ES-I3 (cell line): ENCODE measurements around the gene CLOCK.

Experiments used
- H3K36me3 ChIP-seq: 2 replicates; pipeline ENCODE4 v1.6.1; 2013; ENCODE audit warnings: mild to moderate bottlenecking, low read length, control low read depth, moderate library complexity; ENCODE audit not compliant: insufficient read depth
- H3K4me1 ChIP-seq: 2 replicates; pipeline ENCODE4 v1.6.1; 2013; ENCODE audit warnings: mild to moderate bottlenecking, control low read depth, low read length; ENCODE audit not compliant: insufficient read depth
- H3K9ac ChIP-seq: 2 replicates; pipeline ENCODE4 v1.6.1; 2013; ENCODE audit warnings: low read depth, mild to moderate bottlenecking, low read length, moderate library complexity
- H3K9me3 ChIP-seq: 2 replicates; pipeline ENCODE4 v1.6.1; 2013; ENCODE audit warnings: mild to moderate bottlenecking, low read length, moderate library complexity; ENCODE audit not compliant: control insufficient read depth, insufficient read depth

Gene CLOCK

GRCh38 chr4:55485821-55486220 lies 60.9 kb downstream of the CLOCK start:
- H3K9ac ChIP-seq = no peak overlapping the region
- H3K36me3 ChIP-seq = no peaks in the 10 kb centered on the region
- H3K9me3 ChIP-seq = no peaks in the 10 kb centered on the region
- H3K4me1 ChIP-seq = peaks cover 15% of the 10 kb centered on the region

DNA sequence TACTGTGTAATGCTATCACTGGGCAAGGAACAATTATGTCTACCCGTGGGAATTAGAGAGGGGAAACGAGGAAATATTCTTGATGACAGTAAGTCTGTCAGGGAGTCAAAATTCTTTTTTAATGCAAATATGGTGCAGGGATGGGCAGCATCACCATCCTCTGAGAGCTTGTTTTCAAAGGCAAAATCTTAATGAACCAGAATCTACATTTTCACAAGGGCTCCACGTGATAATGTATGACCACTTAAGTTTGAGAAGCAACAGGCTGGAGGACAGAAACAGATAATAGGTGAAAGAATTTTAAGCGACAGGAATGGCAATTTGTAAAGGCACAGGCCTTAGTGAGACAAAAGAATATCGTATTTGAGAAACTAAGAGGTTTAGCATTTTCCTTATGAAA lies 63.4 kb downstream of the CLOCK start:
- no peak overlapping the region for H3K9ac ChIP-seq
- H3K36me3 ChIP-seq = no peaks in the 10 kb centered on the region
- H3K4me1 ChIP-seq = peaks cover 19% of the 10 kb centered on the region
- H3K9me3 ChIP-seq = no peaks in the 10 kb centered on the region

DNA sequence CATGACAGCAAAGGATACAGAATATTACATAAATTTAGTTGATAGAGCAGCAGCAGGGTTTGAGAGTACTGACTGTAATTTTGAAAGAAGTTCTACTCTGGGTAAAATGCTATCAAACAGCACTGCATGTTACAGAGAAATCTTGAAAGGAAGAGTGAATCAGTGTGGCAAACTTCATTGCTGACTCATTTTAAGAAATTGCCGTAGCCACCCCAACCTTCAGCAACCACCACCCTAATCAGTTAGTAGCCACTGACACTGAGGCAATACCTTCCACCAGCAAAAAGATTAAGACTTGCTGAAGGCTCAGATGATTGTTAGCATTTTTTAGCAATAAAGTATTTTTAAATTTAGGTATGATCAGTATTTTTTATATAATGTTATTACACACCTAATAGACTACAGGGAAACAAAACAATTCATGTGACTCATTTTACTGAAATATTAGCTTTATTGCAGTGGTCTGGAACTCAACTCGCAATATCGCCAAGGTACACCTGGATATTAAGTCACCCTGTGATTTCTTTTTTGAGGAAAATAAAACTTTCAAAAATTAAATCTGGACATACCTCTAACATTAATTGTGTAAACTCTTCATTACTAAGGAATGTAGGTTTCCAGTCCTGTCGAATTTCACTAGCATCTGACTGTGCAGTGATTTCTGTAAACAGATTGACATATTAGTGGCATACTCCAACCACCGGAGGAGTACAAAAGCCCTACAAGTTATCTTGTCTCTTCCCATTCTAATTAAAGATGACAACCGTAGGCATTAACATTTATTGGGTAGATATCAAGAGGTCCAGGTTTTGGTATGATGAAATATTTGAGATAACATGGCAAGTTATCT lies 71.1 kb downstream of the CLOCK start:
- H3K4me1 ChIP-seq = peaks cover 12% of the 10 kb centered on the region
- peaks cover 3% of the 10 kb centered on the region; the same call in 1 of the 2 replicates for H3K36me3 ChIP-seq
- H3K9ac ChIP-seq = no peak overlapping the region
- H3K9me3 ChIP-seq = peaks cover 3% of the 10 kb centered on the region; the same call in 1 of the 2 replicates

GRCh38 chr4:55469979-55470378 lies 76.7 kb downstream of the CLOCK start:
- peaks cover 6% of the 10 kb centered on the region for H3K36me3 ChIP-seq
- peaks cover 3% of the 10 kb centered on the region; the same call in 1 of the 2 replicates for H3K9me3 ChIP-seq
- H3K9ac ChIP-seq = no peak overlapping the region
- H3K4me1 ChIP-seq = peaks cover 3% of the 10 kb centered on the region

- H3K36me3 ChIP-seq = peaks cover 7% of the 10 kb centered on the region
- no peak overlapping the region for H3K9ac ChIP-seq
- H3K4me1 ChIP-seq = peaks cover 3% of the 10 kb centered on the region
- no peaks in the 10 kb centered on the region; the same call in 1 of the 2 replicates for H3K9me3 ChIP-seq
Measured at GRCh38 chr4:55468724-55469123, 78.0 kb downstream of the CLOCK start.

DNA sequence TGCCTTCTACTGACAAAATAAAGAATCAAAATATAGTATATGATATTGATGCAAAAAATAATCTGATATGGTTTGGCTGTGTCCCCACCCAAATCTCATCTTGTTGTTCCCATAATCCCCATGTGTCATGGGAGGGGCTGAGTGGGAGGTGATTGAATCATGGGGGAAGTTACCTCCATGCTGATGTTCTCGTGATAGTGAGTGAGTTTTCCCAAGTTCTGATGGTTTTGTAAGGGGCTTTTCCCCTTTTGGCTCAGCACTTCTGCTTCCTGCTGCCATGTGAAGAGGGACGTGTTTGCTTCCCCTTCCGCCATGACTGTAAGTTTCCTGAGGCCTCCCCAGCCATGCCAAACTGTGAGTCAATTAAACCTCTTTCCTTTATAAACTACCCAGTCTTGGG lies 80.7 kb downstream of the CLOCK start:
- Histone ChIP-seq H3K9ac (no peak overlapping the region), H3K9me3 (no peaks in the 10 kb centered on the region; the same call in 1 of the 2 replicates), H3K4me1 (peaks cover 3% of the 10 kb centered on the region), H3K36me3 (peaks cover 7% of the 10 kb centered on the region; the same call in 1 of the 2 replicates)

- no peaks in the 10 kb centered on the region; the same call in 1 of the 2 replicates for H3K4me1 ChIP-seq
- H3K9me3 ChIP-seq = no peaks in the 10 kb centered on the region
- H3K36me3 ChIP-seq = no peaks in the 10 kb centered on the region
- H3K9ac ChIP-seq = no peak overlapping the region
Measured at GRCh38 chr4:55458611-55459010, 88.1 kb downstream of the CLOCK start.

DNA sequence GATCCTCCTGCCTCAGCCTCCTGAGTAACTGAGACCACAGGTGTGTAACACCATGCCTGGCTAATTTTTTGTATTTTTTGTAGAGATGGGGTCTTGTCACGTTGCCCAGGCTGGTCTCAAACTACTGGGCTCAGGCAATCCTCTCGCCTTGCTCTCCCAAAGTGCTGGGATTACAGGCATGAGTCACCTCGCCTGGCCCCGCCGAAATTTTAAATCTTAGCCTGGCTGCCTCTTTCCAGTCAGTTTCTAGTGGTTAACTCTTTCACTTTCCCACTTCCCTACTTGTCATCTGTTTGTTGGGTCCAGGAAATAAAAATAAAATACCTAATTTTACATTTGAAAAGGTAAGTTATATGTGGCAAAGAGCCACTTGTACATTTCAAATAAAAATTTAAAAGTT lies 88.5 kb downstream of the CLOCK start:
- Histone ChIP-seq H3K9ac (no peak overlapping the region), H3K4me1 (no peaks in the 10 kb centered on the region; the same call in 1 of the 2 replicates), H3K9me3 (no peaks in the 10 kb centered on the region), H3K36me3 (no peaks in the 10 kb centered on the region)

DNA sequence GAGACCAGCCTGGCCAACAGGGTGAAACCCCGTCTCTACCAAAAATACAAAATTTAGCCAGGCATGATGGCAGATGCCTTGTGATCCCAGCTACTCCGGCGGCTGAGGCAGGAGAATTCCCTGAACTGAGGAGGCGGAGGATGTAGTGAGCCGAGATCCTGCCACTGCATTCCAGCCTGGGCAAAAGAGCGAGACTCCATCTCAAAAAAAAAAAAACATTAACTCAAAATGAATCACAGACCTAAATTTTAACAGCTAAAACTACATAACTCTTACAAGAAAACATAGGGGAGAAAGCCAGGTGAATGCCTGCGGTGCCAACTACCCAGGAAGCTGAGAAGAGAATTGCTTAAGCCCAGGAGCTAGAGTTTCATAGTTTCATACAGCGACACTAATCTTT lies 96.1 kb downstream of the CLOCK start:
- Histone ChIP-seq H3K9me3 (no peaks in the 10 kb centered on the region), H3K4me1 (no peaks in the 10 kb centered on the region), H3K9ac (no peak overlapping the region), H3K36me3 (peaks cover 8% of the 10 kb centered on the region; the same call in 1 of the 2 replicates)

GRCh38 chr4:55447831-55448230 lies 98.9 kb downstream of the CLOCK start:
- Histone ChIP-seq H3K9me3 (no peaks in the 10 kb centered on the region), H3K9ac (no peak overlapping the region), H3K36me3 (peaks cover 10% of the 10 kb centered on the region; the same call in 1 of the 2 replicates), H3K4me1 (no peaks in the 10 kb centered on the region)

GRCh38 chr4:55447108-55447708 lies 99.5 kb downstream of the CLOCK start:
- H3K9me3 ChIP-seq = no peaks in the 10 kb centered on the region
- no peak overlapping the region for H3K9ac ChIP-seq
- H3K4me1 ChIP-seq = no peaks in the 10 kb centered on the region
- H3K36me3 ChIP-seq = peaks cover 11% of the 10 kb centered on the region; the same call in 1 of the 2 replicates

DNA sequence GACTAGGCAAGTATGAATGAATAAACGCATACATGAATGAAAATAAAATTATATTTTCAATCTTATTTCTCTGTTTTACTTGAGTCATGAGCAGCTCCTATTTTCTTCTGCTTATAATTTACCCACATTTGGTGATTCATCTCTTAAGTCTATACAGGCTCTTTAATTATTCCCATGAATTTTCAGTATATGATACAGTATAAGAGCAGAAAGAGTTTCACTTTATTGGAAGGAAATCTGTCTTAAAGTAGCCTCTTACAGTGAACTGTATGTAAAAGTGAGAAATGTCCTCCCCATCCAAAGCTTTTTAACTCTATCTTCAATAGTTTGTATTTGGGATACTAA lies 100.2 kb downstream of the CLOCK start:
- Histone ChIP-seq H3K36me3 (peaks cover 11% of the 10 kb centered on the region; the same call in 1 of the 2 replicates), H3K9me3 (no peaks in the 10 kb centered on the region), H3K9ac (no peak overlapping the region), H3K4me1 (no peaks in the 10 kb centered on the region)

DNA sequence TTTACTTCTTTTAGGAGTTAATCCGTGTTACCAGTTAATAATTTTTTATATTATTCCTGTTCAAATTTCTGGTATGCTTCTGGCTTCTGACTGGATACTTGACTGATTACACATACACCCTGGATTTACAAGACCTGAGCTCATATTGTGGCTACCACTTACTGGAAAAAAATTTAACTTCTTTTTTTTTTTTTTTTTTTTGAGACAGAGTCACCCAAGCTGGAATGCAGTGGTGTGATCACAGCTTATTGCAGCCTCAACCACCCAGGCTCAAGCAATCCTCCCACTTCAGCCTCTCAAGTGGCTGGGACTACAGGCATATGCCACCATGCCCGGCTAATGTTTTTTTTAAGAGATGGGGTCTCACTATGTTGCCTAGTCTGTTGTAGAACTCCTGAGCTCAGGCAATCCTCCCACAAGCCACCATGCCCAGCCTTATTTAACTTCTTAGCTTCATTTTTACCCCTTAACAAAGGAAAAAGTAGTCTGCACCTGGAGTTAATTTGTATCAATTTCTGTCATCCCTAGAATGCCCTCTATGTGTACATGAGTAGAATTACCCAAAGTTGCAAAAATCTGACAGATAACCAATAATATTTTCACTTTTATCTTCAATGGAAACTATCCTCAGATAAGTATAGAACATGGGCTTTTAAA lies 100.7 kb downstream of the CLOCK start:
- H3K9me3 ChIP-seq = no peaks in the 10 kb centered on the region
- no peaks in the 10 kb centered on the region for H3K4me1 ChIP-seq
- peaks cover 11% of the 10 kb centered on the region; the same call in 1 of the 2 replicates for H3K36me3 ChIP-seq
- H3K9ac ChIP-seq = no peak overlapping the region

DNA sequence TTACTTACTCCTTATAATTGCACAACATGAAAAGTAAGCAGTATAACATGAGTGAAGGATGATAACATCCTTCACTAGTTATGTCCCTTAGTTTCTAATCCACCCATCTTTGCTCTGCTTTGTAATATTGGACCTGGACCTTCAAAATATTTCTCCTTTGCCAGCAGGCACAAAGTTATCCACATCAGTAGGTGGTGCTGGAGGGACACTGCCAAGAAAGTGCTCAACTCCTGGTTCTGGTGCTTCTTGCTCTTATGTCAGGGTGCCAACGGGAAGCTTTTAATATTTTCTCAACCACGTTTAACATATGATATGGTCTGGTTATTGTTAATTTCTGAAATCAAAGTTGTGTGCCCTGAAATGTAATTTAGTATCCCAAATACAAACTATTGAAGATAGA lies 101.9 kb downstream of the CLOCK start:
- Histone ChIP-seq H3K9ac (no peak overlapping the region), H3K9me3 (no peaks in the 10 kb centered on the region), H3K4me1 (no peaks in the 10 kb centered on the region), H3K36me3 (peaks cover 9% of the 10 kb centered on the region; the same call in 1 of the 2 replicates)
